ENCODE results near the gene TCF25.

The TCF25 gene

DNA sequence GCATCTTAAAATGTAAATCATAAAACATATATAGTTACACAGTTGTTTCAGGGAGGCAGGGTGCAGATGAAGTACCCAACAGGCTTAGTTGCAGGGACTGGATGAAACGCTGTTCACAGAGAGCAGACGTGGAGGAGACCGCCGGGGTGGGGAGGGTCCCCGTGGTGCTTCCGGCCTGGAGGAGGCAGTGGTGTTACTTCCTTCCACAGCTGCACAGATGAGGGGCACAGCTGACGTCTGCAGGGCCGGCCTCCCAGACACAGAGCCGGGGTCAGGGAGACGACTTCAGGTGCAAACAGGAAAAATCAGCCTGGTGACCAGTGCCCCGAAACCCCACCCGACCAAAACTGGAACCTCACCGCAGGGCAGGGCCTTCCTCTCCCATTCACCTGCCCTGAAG is 28.0 kb upstream of the TCF25 start:
- Histone ChIP-seq H3K36me3 (ENCODE audit: control insufficient read depth, insufficient read depth, low read length) (no peaks in the 10 kb centered on the region), H3K4me3 (replicated peaks; ENCODE audit: low read depth, low read length) (no peak overlapping the region), H3K27me3 (replicated peaks; ENCODE audit: control insufficient read depth, insufficient read depth, low read length) (no peaks in the 10 kb centered on the region)
- peak; percentile 55 for DNase-seq (ENCODE audit: extremely low read depth, insufficient read length)
- TF ChIP-seq, protein P1, sequence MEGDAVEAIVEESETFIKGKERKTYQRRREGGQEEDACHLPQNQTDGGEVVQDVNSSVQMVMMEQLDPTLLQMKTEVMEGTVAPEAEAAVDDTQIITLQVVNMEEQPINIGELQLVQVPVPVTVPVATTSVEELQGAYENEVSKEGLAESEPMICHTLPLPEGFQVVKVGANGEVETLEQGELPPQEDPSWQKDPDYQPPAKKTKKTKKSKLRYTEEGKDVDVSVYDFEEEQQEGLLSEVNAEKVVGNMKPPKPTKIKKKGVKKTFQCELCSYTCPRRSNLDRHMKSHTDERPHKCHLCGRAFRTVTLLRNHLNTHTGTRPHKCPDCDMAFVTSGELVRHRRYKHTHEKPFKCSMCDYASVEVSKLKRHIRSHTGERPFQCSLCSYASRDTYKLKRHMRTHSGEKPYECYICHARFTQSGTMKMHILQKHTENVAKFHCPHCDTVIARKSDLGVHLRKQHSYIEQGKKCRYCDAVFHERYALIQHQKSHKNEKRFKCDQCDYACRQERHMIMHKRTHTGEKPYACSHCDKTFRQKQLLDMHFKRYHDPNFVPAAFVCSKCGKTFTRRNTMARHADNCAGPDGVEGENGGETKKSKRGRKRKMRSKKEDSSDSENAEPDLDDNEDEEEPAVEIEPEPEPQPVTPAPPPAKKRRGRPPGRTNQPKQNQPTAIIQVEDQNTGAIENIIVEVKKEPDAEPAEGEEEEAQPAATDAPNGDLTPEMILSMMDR (IDR thresholded peaks at IDR 0.05; ENCODE audit: insufficient read depth, low read length, poor library complexity, severe bottlenecking), result peak; percentile 11

DNA sequence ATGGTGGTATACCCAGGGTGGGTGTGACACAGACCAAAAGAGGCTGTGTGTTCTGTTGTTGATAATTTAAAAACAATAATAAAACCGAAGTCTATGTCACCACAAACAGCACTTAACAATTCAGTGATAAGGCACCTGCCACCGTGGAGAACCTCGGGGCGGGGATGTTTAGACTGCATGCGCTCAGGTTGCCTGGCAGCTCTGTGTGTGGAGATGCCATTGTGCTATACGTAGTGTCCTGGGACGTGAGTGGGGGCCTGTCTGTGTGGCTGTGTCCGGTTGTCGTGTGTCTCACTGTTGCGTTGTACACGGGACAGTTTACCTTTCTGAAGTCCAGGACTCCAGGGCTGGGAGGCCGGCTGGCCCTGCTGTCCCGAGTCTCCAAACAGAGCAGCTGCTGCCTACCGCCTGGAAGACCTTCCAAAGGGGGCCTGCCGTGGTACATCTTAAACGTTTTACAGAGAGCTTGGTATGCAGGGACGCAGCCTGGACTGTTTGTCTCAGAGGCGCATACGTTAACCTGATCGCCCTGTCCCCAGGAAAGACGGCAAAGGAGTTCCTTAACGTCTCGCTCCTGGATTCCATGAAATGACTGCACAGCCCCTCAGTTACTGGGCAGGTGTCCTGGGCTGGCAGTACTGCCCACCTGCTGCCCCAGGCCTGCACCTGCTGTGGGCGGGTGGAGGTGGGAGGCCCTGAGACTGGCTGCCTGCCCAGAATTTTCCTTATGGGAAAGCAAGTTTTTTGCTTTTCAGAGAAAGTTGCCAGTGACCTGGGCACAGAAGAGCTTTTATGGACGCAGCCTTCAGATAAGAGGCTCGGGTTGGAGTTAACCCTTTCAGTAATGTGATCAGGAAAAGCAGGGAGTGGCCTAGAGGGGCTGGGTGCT is 26.1 kb upstream of the TCF25 start:
- no peak overlapping the region for H3K4me3 ChIP-seq (replicated peaks; ENCODE audit: low read depth, low read length)
- H3K27me3 ChIP-seq (replicated peaks; ENCODE audit: control insufficient read depth, insufficient read depth, low read length), result no peaks in the 10 kb centered on the region
- DNase-seq (ENCODE audit: extremely low read depth, insufficient read length), result no peak
- H3K36me3 ChIP-seq (ENCODE audit: control insufficient read depth, insufficient read depth, low read length), result no peaks in the 10 kb centered on the region
- TF ChIP-seq, protein P1 (IDR thresholded peaks at IDR 0.05; ENCODE audit: insufficient read depth, low read length, poor library complexity, severe bottlenecking), result no peak

DNA sequence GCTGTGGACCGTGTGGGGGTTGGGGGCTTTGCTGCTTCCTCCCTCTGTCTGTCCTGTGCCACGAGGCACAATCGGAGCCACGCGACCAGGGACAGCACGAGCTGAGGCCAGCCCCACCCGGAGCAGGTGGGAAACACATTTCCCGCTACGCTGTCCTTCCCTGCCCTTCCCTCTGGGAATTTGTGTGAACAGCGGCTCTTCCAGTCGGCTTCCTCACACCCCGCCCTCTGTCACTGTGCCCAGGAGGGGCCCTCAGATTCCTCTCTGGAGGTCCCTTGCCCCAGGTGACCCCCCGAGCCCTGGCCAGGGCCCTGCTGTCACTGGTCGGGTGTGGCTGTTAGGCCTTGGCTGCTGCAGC is 25.5 kb upstream of the TCF25 start:
- DNase-seq (ENCODE audit: extremely low read depth, insufficient read length), result no peak
- Histone ChIP-seq H3K27me3 (replicated peaks; ENCODE audit: control insufficient read depth, insufficient read depth, low read length) (no peaks in the 10 kb centered on the region), H3K36me3 (ENCODE audit: control insufficient read depth, insufficient read depth, low read length) (no peaks in the 10 kb centered on the region), H3K4me3 (replicated peaks; ENCODE audit: low read depth, low read length) (no peak overlapping the region)
- TF ChIP-seq, protein P1 (IDR thresholded peaks at IDR 0.05; ENCODE audit: insufficient read depth, low read length, poor library complexity, severe bottlenecking), result no peak

DNA sequence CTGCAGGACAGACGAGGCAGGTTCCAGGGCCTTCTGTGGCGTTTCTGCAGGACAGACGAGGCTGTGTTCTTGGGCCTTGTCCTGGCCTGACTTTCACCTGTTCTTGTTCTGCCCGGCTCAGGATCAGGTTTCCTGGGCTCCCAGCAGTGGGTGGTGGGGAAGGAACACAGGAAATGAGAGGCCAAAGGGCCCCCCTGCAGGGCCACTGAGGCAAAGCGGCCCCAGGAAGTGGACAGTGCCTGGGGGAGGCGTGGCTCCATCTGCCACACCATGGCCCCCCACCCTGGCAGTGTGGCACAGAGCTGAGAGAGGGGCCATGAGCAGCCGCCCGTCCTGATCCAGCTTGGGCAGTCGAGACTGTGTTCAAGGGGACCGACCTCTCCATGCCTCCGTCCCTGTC is 24.4 kb upstream of the TCF25 start:
- TF ChIP-seq, protein P1 (IDR thresholded peaks at IDR 0.05; ENCODE audit: insufficient read depth, low read length, poor library complexity, severe bottlenecking), result no peak

DNA sequence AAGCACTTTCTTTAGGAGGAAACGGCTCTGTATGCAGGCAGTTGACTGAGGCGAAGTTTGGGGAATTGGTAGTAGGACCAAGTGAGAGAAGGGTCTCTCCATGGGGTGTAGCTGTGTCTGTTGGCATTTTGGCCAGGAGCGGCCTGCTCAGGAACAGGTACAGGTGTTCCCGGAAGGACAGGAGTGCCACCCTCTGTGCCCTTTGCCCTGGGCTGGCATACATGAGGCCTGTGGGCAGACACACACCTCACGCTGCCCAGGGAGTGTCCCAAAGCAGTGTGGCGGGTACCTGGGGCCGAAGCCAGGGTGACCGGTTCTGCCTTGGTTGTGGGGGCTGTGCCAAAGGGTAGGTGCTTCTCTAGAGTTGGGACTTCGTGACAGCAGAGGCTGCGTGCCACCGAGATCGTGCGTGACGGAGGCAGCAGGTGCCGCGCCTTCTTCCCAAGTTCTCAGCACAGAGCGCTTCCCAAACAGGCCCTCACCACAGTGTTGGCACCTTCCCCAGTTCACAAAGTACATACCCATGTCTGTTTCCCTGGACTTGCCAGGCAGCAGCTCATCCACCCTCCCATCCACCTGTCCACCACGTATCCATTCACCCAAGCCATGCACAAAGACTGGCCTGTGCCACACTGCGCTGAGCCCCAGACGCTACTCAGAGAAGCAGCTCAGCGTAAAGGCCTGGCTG is 19.9 kb upstream of the TCF25 start:
- no peaks in the 10 kb centered on the region for H3K27me3 ChIP-seq (replicated peaks; ENCODE audit: control insufficient read depth, insufficient read depth, low read length)
- TF ChIP-seq, protein P1 (IDR thresholded peaks at IDR 0.05; ENCODE audit: insufficient read depth, low read length, poor library complexity, severe bottlenecking), result no peak
- no peak for DNase-seq (ENCODE audit: extremely low read depth, insufficient read length)
- H3K4me3 ChIP-seq (replicated peaks; ENCODE audit: low read depth, low read length), result no peak overlapping the region
- H3K36me3 ChIP-seq (ENCODE audit: control insufficient read depth, insufficient read depth, low read length), result no peaks in the 10 kb centered on the region

More for the DNA sequence above, 24.4 kb upstream of the TCF25 start:
- DNase-seq (ENCODE audit: extremely low read depth, insufficient read length), result no peak
- Histone ChIP-seq H3K4me3 (replicated peaks; ENCODE audit: low read depth, low read length) (no peak overlapping the region), H3K36me3 (ENCODE audit: control insufficient read depth, insufficient read depth, low read length) (no peaks in the 10 kb centered on the region), H3K27me3 (replicated peaks; ENCODE audit: control insufficient read depth, insufficient read depth, low read length) (no peaks in the 10 kb centered on the region)

Data from GM06990 (cell line).